ENCODE data around the gene NFYB.
A peak's percentile ranks its signal among the peaks of the same experiment; 100 is the strongest.
"Not testable (repeated sequence)": the region's sequence is repeated elsewhere in the genome, so short reads cannot be mapped to it uniquely, and the experiment has no call there.

Gene NFYB

DNA sequence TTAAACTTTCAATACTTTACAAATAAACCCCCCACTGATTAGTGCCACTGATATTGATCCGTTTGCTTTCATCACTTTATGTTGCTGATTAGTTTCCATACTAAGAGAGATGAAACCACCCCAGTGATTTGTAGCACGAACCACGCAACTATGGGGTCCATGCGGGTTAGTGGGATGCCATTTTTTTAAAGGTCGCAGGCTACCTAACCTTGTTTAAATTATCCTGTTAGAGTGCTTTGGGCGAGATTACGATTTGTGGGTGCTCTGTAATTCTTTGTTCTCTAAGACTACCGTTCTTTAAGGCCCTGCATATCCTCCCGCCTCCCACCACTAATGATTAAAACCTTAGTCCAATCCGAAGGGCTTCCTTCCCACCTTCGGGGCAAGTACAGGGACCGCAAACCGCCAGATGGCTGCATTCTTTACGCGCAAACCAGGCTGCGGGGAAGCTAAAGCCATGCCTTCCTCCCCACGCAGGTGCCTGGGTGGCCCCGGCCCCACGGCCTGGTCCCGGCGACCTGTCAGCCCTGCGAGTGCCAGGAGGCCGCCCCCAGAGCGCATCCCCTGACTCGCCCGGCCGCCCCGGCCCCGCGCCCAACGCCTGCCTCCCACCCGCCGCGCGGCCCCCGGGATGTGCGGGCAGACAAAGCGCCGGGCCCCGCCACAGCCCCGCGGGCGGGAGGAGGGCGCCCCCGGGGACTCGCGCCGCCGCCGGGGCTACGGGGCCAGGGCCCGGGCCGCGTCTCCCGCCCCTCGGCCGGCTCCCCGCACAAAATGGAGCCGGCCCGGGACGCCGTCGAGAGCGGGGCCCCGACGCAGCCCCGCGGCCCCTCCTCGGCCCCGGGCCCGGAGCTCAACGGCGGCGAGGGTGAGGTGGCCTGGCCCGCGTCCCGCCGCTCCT, 759 bp downstream of the NFYB start:
- H3K27ac Mint-ChIP-seq = peak overlapping the region; percentile 79
- H3K36me3 Mint-ChIP-seq = peaks cover 2% of the 10 kb centered on the region
- H3K9me3 Mint-ChIP-seq = no peaks in the 10 kb centered on the region
- H3K4me1 Mint-ChIP-seq = peaks cover 9% of the 10 kb centered on the region
- H3K27me3 Mint-ChIP-seq = no peaks in the 10 kb centered on the region
- peak overlapping the region; percentile 92 for H3K4me3 Mint-ChIP-seq

DNA sequence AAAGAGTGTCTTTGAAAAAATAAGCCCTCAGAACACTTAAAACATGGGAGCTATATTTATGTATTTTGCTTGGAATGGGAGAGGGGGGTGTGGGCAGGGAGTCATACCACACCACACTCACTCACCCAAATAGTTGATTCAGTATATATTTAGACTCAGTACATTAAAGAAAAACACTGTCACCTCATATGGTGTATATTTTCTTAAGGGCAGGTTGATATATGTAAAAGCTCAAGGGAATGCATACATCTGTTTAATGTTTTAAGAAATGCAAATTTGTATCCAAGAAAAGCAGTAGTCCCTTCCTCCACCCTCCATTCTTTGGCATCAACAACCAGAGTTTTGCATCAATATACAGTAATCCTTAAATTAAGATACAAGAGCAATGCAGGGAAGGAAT, 1.4 kb downstream of the NFYB start:
- Mint-ChIP-seq H3K27ac (peak overlapping the region; percentile 79), H3K4me1 (peaks cover 13% of the 10 kb centered on the region), H3K4me3 (peak overlapping the region; percentile 92), H3K9me3 (no peaks in the 10 kb centered on the region), H3K27me3 (no peaks in the 10 kb centered on the region), H3K36me3 (peaks cover 5% of the 10 kb centered on the region)

DNA sequence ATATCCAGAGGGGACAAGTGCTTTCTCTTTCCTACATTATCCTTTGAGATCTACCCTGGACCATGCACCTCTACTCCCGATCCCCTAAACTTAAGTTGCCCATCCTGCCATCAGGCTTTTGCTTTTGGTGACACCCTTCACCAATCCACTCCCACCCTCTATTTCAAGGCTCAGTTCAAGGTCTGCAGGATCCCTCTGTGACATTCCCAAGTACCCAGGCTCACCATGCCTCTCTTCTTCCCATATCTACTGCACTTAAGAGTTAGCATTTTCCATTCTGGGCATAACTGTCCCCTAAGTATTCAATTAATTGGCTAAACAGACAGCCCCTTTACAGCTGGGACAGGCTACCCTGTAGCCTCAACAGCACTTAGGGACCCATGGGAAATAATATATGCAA, 3.1 kb downstream of the NFYB start:
- Mint-ChIP-seq H3K27ac (no peak overlapping the region), H3K36me3 (peaks cover 8% of the 10 kb centered on the region), H3K4me3 (no peak overlapping the region)

DNA sequence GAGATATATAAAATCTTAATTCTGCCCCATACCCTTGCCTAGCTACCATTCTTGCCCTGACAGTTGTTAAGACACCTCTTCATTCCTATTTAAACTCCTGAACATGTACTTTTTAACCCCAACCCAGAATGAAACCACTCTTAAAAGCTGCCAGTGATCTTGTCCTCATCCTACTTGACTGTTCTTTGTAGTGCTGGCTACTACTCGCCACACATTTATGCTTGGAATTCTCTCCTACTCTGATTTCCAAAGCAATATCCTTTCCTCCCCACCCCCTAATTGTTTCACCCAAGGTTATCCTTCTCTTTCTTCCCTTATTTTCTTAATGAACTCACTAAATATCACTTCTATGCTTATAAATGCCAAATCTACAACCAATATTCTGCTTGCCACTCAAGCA, 4.1 kb downstream of the NFYB start:
- no peak overlapping the region for H3K4me3 Mint-ChIP-seq
- H3K27ac Mint-ChIP-seq = no peak overlapping the region
- no peaks in the 10 kb centered on the region for H3K27me3 Mint-ChIP-seq
- peaks cover 12% of the 10 kb centered on the region for H3K36me3 Mint-ChIP-seq
- no peaks in the 10 kb centered on the region for H3K9me3 Mint-ChIP-seq
- peaks cover 33% of the 10 kb centered on the region for H3K4me1 Mint-ChIP-seq

More for the DNA sequence above, 3.1 kb downstream of the NFYB start:
- H3K9me3 Mint-ChIP-seq = no peaks in the 10 kb centered on the region
- H3K27me3 Mint-ChIP-seq = no peaks in the 10 kb centered on the region
- peaks cover 26% of the 10 kb centered on the region for H3K4me1 Mint-ChIP-seq

GRCh38 chr12:104133321-104133720, 4.7 kb downstream of the NFYB start:
- Mint-ChIP-seq H3K27ac (no peak overlapping the region), H3K9me3 (no peaks in the 10 kb centered on the region), H3K4me3 (no peak overlapping the region), H3K4me1 (peaks cover 30% of the 10 kb centered on the region), H3K36me3 (peaks cover 12% of the 10 kb centered on the region), H3K27me3 (no peaks in the 10 kb centered on the region)

GRCh38 chr12:104132351-104132956, 5.6 kb downstream of the NFYB start:
- Mint-ChIP-seq H3K4me3 (no peak overlapping the region), H3K27ac (no peak overlapping the region), H3K9me3 (no peaks in the 10 kb centered on the region), H3K36me3 (peaks cover 14% of the 10 kb centered on the region), H3K27me3 (no peaks in the 10 kb centered on the region), H3K4me1 (peaks cover 30% of the 10 kb centered on the region)

DNA sequence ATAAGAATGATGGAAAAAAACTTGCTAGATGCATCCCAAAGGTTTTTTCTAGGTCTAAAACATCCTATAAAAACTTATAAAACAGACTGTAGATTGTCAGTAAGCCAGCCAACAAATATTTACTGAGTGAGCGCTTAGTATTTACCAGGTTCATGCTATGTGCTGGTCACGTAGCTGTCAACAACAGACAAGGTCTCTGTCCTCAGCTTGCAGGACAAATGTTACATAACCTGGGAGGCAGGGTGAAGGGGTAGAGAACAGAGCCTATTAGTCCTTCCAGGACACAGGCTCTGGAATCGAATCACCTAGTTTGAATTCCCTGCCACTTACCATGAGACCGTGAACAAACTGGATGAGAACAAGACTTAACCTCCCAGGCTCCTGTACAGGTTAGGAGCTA, 6.4 kb downstream of the NFYB start:
- Mint-ChIP-seq H3K36me3 (peaks cover 14% of the 10 kb centered on the region), H3K4me1 (peaks cover 30% of the 10 kb centered on the region), H3K9me3 (no peaks in the 10 kb centered on the region), H3K27me3 (no peaks in the 10 kb centered on the region), H3K27ac (peak overlapping the region; percentile 84), H3K4me3 (no peak overlapping the region)

DNA sequence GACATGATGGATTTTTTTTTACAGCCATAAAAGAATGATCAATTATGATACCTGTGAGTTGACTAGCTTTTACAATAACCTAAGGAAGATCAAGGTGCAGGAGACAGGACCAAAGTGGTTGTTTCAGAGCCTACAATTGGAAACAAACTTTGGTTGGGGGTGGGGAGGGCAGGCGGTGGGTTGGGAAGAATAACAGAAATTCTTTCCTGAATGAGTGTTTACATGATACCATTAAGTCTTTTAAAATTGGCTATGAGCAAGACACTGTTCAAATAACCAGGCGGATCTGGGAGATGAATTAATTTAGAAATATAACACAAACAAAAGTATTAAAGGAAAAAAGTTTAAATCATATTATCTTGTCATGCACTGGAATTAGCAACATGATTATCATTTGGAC, 7.2 kb downstream of the NFYB start:
- Mint-ChIP-seq H3K36me3 (peaks cover 18% of the 10 kb centered on the region), H3K27me3 (no peaks in the 10 kb centered on the region), H3K27ac (no peak overlapping the region), H3K4me1 (peaks cover 30% of the 10 kb centered on the region), H3K4me3 (no peak overlapping the region), H3K9me3 (no peaks in the 10 kb centered on the region)

DNA sequence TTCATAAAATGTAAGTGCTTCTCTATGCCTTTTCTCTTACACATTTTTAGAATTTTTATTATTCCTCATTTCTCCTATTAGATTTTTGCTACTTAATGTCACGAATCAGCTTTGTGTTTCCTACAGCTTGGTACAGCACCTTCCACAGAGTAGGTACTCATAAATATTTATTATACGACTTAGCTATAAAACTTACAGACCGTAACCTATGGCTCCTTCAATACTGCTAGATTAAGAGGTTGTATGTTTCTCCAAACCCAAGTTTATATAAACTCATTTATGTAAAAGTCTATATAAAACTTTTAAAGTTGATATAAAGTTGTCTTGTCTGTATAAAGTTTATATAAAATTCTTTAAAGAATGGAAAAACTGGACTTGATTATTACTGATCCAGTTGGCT, 11.5 kb downstream of the NFYB start:
- no peaks in the 10 kb centered on the region for H3K27me3 Mint-ChIP-seq
- peaks cover 21% of the 10 kb centered on the region for H3K4me1 Mint-ChIP-seq
- no peak overlapping the region for H3K4me3 Mint-ChIP-seq
- H3K27ac Mint-ChIP-seq = no peak overlapping the region
- H3K36me3 Mint-ChIP-seq = peaks cover 13% of the 10 kb centered on the region
- H3K9me3 Mint-ChIP-seq = no peaks in the 10 kb centered on the region

DNA sequence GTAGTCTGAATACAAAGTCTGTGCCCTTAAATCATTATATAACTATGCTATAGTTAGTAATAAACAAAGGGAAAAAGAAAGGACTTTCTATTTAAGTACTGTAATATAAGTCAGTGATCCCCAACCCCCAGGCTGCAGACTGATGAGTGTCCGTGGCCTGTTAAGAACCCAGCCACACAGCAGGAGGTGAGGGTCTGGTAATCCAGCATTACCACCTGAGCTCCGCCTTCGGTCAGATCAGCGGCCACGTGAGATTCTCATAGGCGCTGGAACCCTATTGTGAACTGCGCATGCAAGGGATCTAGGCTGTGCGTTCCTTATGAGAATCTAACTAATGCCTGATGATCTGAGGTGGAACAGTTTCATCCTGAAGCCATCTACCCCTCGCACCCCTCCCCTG, 15.7 kb downstream of the NFYB start:
- no peaks in the 10 kb centered on the region for H3K4me1 Mint-ChIP-seq
- H3K27me3 Mint-ChIP-seq = no peaks in the 10 kb centered on the region
- H3K4me3 Mint-ChIP-seq = no peak overlapping the region
- H3K27ac Mint-ChIP-seq = no peak overlapping the region
- H3K36me3 Mint-ChIP-seq = peaks cover 11% of the 10 kb centered on the region
- H3K9me3 Mint-ChIP-seq = no peaks in the 10 kb centered on the region

DNA sequence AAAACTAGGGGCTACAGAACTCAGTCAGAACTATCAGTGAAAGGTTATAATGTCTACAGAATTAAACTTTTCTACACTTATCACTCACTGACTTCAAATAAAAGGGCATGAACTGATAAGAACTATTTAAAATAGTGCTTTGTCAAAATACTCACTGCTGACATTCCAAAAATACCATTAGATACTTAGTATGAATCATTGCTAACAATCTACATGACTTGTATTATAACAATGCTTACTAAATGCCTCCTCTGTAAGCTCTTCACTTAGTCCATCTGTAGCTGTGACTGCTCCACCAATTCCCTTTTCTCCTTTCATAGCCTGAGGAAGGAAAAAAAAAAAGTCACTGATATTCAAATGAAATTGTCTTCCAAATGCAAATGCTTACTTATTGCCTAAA, 17.0 kb downstream of the NFYB start:
- peak overlapping the region; percentile 71 for H3K27ac Mint-ChIP-seq
- peaks cover 8% of the 10 kb centered on the region for H3K36me3 Mint-ChIP-seq
- no peaks in the 10 kb centered on the region for H3K4me1 Mint-ChIP-seq
- no peaks in the 10 kb centered on the region for H3K9me3 Mint-ChIP-seq
- no peaks in the 10 kb centered on the region for H3K27me3 Mint-ChIP-seq
- H3K4me3 Mint-ChIP-seq = no peak overlapping the region

DNA sequence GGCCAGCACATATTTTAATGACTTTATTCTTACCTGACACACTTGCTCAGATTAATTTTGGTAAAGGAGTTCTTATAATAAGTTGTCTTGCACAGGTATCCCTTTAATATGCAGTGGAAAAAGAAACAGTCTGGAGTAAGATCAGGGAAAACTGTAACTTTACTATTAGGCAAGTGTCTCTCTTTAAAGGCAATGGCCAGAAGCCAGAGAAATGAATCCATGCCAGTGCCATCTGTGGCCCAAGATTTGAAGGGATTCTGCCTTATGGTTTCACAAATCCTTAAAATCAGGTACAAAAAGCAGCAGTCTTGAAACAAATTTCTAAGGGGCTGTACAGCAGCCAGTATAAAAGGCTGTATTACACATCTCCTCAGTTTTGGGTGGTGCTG, 22.4 kb downstream of the NFYB start:
- Mint-ChIP-seq H3K27ac (peak overlapping the region; percentile 24), H3K36me3 (peaks cover 4% of the 10 kb centered on the region), H3K4me1 (no peaks in the 10 kb centered on the region)

GRCh38 chr12:104114834-104115586, 23.0 kb downstream of the NFYB start:
- not testable (repeated sequence) for H3K4me1 Mint-ChIP-seq, H3K27me3 Mint-ChIP-seq, H3K9me3 Mint-ChIP-seq, H3K36me3 Mint-ChIP-seq, H3K4me3 Mint-ChIP-seq
- H3K27ac Mint-ChIP-seq = peak overlapping the region; percentile 51

More for the DNA sequence above, 22.4 kb downstream of the NFYB start:
- H3K4me3 Mint-ChIP-seq = no peak overlapping the region
- H3K9me3 Mint-ChIP-seq = no peaks in the 10 kb centered on the region
- H3K27me3 Mint-ChIP-seq = no peaks in the 10 kb centered on the region

- Mint-ChIP-seq H3K27me3 (no peaks in the 10 kb centered on the region), H3K27ac (no peak overlapping the region), H3K36me3 (peaks cover 2% of the 10 kb centered on the region)
Measured at GRCh38 chr12:104109446-104110271, 28.4 kb downstream of the NFYB start.

DNA sequence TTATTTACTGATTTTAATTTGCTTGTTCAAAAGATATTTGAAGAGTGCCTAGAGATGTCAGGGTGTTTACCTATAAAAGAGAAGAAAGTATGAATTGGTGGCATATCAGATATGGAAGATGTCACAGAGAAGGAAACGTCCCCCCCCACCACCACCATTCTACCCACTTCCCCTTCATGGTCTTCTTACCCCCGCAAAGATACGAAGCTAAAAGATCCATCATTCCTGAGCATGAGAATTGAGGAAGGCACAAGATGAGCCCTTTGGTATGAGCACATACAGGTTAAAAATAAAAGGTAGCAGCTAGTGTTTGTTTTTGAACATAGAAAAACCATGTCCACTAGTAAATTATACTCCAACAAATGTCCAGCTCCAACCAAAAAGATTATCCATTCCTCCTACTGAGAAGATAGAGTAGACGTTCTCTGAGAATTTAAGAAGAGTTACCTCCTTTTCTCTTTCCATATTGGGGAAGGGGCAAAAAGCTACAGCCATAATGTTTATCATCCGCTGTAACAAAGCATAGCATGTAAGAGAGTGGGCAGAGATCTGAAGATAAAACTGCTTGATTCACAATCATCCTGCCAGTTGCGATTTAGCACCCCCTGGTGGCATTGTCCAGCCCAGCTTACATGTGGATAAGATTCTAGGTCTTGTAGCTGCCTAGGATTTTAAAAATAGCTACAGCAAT, 29.1 kb downstream of the NFYB start:
- H3K4me3 Mint-ChIP-seq = peak overlapping the region; percentile 34
- peaks cover 2% of the 10 kb centered on the region for H3K36me3 Mint-ChIP-seq
- no peaks in the 10 kb centered on the region for H3K9me3 Mint-ChIP-seq
- H3K27me3 Mint-ChIP-seq = no peaks in the 10 kb centered on the region
- peak overlapping the region; percentile 78 for H3K27ac Mint-ChIP-seq
- H3K4me1 Mint-ChIP-seq = peaks cover 18% of the 10 kb centered on the region

More at GRCh38 chr12:104109446-104110271, 28.4 kb downstream of the NFYB start:
- Mint-ChIP-seq H3K4me3 (no peak overlapping the region), H3K4me1 (peaks cover 18% of the 10 kb centered on the region), H3K9me3 (no peaks in the 10 kb centered on the region)

Measured in activated naive CD4-positive, alpha-beta T cell treated with anti-CD3 and anti-CD28 coated beads, Interleukin-2, amount 50 U/mL, for 24 hours (primary cell).